GM18511 (cell line): ENCODE results near the gene SDK1.

Experiments
- ATAC-seq: cut with Tn5 transposase; IDR thresholded peaks from one replicate; pipeline ENCODE4 v1.9.1; 2021; ENCODE audit warnings: mild to moderate bottlenecking, moderate library complexity; ENCODE audit not compliant: unreplicated experiment

SDK1 gene

DNA sequence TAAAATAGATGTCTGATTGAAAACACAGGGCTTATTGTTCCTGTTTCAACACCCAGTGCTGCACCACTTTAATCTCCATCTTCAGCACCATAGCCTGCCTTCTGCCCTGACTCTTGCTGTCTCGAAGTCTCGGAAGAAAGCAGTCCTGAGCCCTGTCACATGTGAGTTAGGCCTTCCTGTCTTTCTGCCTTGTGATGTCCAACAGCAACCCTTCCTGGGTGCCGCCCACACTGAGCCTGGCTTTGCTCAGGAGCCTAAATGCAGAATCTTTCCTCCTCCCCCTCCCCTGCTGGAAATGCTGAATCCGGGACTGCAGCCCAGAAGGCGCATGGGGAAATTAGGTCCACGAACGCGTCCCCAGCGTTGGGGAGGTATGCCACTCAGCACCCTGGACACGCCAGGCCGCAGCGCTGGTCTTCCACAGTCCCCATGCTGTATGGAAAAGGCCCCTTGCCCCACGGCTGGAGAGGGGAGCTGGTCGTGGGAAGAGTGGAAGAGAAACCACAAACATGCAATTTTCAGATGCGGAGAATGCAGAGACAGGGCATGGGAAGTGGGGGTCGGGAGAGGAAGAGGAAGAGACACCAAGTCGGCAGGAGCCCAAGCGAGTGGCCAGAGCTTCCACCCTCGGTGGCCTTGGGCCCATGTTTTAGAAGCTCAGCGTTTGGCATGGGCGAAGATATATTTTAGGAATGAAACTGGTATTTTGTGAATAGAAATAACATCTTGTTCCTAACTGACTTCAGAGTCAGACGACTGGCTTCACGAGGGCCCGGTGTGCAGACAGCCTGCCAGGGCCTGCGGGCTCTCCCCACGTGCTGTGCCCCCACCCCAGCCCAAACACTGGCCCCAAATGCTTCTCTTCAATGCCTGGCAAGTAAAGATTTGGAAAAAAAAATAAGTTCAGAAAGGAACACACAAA is 724.9 kb downstream of the SDK1 start:
- ATAC-seq, result no peak

DNA sequence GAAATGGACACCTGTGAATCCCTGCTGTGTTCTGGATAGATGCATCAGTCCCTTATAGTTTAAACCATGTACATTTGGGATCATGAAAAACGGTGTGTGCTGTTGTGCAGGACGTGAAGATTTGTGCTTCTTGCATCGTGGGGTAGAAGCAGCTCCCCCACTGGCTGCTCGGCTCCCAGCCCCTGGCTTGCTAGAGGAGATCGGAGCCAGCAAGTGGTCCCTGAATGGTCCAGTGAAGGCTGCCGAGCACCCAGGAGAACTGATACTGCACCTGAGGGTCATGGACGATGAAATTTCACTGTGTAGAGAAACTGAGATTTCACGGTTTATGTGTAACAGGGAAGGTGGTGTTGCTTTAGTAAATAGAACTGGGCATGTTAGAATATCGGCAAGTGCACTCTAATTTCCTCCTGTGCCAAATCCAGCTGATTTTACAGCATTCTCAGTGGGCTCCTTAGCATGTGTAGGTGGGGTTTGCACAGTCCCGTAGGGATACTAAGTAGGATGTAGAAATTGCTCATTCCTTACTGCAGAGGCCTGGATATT is 726.0 kb downstream of the SDK1 start:
- no peak for ATAC-seq

DNA sequence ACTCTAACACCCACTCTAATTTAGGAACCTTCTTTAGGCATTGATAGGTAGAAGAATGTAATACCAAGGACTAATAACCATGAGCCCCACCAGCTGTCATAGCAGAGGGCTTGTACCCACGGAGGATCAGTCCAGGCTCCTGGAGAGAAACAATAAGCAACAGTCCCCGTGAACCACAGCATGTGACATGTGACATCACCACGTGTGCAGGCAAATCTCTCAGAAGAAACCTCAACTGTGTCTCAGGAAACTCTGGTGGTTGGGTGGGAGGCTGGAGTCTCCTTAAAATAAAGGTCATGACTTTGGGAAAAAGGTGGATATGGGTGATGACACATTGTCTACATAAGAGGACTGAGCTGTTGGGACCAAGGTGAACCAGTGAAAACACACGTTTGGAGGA is 727.2 kb downstream of the SDK1 start:
- no peak for ATAC-seq

DNA sequence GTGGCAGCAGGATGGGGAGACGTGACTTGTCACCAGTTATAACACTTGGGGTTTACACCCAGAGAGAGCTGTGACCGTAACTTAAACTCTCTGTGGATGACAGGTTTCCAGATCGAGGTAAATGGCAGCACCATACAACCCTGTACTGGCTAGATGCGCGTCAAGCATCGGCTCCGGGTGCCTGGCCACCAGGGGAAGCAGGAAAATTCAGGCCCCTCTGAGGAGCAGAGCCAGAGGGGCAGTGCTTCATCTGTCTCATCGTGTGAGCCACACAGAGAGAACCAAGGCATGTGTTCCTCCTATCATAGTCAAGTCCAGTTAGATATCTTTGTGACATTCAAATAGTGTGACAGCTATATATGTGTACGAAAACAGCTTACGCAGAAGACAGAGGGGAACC is 728.9 kb downstream of the SDK1 start:
- ATAC-seq, result no peak

DNA sequence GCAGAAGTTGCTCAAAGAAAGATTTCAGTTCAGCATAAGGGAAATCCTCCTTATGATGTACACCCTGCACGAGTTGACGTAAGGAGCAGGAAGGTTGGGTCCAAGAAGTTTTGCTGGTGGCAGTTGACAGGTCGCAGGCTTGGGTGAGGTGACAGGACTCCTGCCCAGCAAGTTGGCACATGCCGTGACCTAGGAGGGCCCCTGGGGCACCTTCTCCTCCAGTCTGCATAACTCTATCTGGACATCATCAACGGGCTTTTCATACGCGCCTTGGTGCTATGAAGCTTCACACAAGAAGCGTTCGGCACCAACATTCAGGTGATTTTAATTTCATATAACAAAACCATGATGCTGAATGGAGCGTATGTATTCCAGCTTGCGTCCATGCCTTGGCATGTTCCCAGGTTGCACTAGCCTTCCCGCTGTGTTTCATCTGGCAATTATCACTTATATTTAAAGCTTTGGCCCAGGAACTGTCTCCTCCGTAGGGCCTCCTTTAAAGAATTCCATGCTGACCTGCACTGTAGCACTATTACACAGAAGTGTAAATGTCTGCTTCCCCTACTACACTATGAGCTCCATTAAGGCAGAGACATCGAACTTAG is 729.4 kb downstream of the SDK1 start:
- no peak for ATAC-seq

DNA sequence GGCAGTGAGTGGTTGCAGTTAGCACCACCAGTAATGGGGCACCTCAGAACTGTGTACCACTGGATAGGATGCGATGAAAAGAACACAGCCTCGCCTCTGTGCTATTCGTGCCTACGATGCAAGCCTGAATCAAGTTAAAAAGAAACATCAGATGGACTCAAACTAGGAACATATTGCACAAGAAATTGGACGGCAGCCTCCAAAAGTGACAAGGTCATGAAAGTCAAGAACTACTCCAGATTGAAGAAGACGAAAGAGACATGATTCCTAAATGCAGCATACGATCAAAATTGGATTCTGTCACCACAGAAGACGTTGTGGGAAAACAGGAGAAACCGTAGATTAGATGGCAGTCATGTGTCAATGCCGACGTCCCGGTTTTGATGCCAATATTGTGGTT is 732.9 kb downstream of the SDK1 start:
- no peak for ATAC-seq

DNA sequence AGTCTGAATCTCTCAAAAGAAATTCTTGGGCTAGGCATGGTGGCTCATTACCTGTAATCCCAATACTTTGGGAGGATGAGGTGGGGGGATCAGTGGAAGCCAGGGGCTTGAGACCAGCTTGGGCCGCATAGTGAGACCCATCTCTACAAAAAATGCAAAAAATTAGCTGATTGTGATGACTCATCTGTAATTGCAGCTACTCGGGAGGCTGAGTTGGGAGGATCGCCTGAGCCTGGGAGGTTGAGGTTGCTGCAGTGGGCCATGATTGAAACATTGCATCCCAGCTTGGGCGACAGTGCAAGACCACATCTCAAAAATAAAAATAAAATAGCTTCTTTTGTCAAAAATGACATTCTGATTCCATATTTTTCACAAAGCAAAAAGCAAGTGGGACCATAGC is 736.3 kb downstream of the SDK1 start:
- no peak for ATAC-seq

DNA sequence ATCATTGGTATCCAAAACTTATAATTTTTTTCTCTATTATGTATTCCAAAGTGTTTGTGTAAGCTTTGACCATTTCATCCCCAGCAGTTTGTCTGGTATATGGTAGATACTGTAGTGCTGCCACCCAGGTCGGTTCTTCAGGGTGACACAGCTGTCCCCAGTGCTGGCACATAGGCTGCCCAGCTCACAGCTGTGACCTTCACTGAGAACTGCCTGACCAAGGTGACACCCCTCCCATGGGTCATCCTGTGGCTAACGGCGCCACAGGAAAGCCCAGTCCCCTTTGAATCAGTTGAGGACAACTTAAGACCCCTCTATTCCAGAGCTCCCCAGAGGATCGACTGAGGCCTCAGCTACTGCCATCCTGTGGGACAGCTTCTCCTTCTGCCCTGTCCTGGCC is 736.8 kb downstream of the SDK1 start:
- ATAC-seq, result no peak

DNA sequence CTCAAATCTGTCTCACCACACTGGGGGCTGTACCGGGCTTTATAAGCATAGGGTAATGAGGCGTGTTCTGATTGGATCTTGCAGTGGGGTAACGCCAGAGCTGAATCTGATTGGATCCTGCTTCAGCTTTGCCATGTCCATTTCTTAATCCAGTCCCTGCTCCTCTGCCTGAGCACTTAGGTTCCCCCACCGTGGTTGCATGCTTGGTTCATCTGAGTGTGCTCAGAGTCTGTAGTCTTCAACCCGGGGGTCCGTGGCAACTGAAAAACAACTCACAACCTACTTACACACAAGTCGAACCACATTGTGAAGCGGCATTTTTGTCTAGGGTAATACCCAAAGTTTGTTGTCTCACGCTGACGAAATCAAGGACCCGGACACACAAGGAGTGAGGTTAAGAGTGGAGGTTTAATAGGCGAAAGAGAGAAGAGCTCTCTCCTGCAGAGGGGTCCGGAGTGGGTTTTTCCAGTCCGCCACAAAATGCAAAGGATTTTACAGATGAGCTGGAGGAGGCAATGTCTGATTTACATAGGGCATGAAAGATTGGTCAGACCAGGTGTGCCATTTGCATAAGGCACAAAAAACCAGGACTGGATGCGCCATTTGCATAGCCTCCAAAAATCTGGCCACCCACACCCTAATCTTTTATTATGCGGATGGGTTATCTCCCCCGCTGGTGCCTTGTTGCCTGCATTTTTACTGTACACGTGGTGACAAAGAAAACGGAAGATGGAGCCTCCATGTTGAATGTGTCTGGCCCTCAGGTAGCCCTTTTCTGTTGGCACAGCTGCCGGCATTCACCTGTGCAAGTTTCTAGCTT is 739.3 kb downstream of the SDK1 start:
- no peak for ATAC-seq

DNA sequence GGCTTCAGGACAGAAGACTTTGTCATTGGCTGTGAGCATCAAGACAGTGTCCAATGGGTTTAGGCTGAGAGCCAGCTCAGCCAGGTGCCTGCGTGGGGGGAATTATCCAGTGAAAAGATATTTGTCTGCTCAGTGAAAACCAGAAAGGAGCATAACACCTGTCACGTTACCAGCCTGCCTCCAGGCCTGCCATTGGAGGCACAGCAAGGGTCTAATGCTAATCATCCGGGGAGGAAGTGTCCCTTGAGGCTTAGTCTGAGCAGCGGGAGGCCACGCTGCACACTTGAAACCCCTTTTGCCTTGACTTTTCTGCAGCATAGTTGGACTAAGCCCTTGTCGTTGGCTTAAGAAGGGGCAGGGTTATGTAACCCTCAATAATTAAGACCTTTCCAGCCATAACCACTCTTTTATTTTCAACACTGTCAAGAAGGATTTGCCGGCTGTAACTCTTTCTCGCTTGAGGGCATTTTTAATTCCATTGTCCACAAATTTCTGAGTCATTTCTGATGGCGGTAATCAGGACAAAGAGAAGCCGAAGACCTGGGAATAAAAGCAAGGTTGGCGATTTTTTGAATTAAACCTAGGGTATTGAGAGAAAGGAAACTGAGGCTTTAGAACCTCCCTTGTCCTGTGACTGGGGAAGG is 741.5 kb downstream of the SDK1 start:
- no peak for ATAC-seq

DNA sequence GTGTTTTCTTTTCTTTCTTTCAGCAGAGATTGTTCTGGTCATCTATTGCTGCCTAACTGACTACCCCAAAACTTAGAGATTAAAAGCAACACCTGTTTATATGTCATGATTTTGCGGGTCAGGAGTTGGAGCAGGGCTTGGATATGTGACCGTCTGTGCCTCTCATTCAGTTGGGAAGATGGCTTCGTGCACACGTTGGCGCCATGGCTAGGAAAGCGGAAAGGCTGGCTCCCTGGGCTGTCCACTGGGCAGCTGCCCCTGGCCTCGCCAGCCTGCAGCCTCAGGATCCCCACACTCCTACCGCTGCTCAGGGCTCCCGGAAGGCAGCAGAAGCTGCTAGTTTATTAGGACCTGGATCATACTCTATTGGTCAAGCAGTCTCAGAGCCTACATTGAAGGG is 742.9 kb downstream of the SDK1 start:
- ATAC-seq, result no peak

DNA sequence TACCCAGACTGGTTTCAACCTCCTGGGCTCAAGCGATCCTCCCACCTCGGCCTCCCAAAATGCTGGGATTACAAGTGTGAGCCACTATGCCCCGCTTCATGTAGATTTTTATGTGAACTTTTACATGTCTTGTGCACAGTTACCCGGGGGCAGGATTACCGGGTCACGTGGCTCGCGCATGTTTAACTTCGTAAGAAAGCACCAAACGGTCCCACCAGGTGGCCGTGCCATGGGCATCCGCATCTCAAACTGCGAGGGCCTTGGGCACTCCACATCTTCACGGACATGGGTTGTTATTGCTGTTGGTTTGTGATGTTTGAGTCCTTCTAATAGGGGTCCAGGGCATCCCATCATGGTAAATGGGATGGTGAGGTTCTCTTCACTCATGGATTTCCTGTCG is 744.4 kb downstream of the SDK1 start:
- ATAC-seq, result no peak

DNA sequence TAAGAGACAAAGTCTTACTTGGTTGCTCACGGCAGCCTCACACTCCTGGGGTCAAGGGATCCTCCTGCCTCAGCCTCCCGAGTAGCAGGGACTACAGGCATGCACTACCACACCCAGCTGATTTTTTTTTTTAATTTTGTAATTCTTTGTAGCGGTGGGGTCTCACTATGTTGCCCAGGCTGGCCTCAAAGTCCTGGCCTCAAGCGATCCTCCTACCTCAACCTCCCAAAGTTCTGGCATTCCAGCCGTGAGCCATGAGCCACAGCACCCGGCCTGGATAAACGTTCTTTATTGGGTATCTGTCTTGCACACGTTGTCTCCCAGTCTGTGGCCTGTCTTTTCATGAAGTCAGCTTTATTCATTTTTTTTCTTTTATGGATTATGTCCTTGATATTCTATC is 744.9 kb downstream of the SDK1 start:
- no peak for ATAC-seq

DNA sequence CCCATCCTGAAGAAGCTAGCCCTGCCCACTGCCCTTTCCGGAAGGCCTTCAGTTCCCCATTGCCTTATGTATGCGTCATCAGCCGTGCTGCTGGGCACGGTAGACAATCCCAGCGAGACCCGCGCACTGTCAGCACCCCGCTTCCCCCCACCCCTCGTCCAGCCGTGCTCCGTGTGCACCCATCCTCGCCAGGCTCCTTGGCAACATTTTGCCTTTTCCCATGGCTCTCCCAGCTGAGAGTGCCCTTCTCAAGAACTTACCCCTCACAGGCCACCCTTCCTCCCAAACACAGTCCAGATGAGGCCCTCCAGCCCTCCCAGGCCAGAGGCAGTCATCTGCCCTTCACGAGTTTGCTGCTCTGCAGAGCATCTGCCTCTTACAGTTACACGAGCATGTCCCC is 747.3 kb downstream of the SDK1 start:
- ATAC-seq, result no peak

DNA sequence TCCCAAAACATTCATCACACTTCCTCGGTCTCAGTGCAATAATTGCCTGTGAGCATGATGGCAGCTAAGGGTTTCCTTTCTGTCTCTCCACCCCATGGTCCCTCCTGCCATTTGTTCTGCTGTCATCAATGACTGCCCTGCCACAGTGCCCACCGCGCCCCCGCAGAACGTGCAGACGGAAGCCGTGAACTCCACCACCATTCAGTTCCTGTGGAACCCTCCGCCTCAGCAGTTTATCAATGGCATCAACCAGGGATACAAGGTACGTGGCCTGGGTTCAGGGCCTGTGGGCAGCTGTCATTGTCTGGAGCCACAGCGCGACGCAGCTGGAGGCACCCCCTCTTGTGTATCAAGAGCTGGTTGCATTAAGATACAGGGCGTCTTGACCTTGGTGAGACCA is 748.1 kb downstream of the SDK1 start:
- ATAC-seq, result no peak

DNA sequence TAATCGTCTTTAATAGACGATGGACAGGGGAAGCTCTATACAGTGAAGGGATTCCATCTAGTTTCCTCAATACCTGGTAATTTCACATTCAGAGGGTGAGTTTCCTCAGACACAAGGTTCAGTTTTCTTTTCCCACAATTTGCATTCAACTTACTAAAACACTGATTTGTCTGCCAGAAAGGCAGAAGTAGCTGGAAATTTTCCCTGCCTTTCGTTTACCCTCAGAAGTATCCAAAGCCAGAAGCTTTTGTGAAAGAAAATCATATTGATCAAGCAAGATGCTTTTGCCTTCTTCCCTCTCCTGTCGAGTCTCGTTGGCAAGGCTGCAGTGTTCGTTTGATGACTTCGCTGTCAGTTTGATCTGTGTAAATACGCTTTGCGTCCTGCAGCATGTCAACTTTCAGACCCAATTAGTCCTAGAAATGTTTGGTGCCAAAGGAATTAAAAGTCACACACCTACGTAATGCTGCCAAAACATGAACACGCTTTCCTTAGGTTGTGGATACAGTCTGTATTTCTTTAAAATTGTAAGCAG is 749.1 kb downstream of the SDK1 start:
- ATAC-seq, result no peak

DNA sequence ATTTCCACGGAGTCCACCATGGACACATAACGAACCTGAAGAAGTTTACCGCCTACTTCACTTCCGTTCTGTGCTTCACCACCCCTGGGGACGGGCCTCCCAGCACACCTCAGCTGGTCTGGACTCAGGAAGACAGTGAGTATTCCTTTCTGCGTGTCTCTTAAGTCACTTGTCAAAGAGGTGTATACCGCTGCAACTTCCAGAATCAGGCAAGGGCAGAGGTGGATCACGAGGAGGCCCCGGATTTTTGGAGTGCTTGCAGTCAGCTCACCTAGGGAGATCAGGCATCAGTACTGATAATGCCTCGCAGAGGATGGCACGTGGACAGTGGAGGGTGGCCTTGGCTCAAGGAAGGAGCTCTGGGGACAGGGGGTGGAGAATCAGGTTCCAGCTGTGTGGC is 750.6 kb downstream of the SDK1 start:
- ATAC-seq, result no peak

DNA sequence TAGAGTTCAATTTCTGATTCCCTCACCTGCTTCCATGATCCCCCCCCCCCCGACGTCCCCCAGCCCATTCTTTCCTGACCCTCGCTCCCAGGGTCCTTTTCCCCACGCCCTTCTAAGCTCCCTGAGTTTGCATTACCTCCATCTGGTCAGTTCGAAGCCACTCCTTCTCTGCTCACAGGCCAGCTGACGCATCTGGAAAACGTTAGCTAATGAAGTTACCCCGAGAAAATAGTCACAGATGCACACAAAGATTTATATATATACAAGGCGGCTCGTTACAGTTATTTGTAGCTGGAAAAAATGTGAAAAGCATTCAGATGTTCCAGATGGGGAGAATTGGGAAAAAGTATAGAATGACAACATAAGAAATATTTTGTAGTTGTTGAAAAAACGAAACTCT is 751.1 kb downstream of the SDK1 start:
- no peak for ATAC-seq

DNA sequence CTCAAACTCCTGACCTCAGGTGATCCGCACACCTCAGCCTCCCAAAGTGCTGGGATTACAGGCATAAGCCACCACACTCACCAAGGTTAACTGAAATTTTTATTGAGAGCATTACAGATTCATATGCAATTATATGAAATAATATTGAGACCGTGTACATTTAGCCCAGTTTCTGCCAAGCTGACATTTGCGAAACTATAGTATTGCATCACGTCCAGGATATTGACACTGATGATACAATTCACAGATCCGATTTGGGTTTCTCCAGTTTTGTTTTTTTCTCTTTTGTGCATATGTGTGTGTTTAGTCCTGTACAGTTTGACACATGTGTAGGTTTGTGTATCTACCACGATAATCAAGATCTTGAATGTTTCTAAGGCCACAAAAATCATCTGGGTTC is 753.1 kb downstream of the SDK1 start:
- ATAC-seq, result no peak

DNA sequence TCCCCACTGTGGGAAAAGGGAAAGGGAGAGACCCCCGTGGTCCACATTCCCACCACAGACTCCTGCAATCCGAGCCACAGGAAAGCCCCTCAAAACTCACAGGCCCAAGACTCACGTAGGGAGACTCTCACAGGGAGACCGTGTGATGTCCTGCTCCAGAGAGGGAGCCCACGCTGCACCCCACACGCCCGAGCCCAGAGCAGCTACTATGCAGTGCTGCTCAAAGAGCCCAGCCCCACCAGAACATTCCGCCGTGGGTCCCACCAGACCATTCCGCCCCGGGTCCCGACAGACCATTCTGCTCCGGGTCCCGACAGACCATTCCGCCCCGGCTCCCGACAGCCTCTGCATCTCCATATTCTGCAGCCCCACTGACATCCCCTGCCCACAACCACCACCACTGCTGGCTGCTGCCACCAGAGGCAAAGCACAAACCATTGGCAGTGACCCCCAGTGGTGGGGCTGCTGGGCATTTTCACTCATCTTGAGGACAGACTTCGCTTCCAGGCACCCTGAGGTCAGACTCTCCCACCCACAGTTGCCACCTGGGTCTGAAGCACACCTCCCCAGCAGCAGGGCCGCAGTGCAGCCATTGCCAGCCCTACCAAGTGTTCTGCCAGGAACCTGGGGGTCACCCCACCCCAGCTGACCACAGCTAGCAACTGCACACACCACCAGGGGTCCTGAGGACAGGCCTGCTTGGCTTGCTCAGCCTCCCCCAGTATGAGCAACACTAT is 755.7 kb downstream of the SDK1 start:
- no peak for ATAC-seq
